Fibroblast of lung (primary cell): Measurements from ENCODE around the gene ARID1B.

Source experiments
- CTCF ChIP-seq, 2 donors: IDR thresholded peaks in 1 of 2; conservative IDR thresholded peaks in 1 of 2; 1 replicate in 1 of 2; 2 replicates in 1 of 2; pipeline ENCODE4 v1.5.1; 2011 to 2012; ENCODE audit warnings: low read length in 2 of 2, control low read depth in 1 of 2, inconsistent platforms in 1 of 2, low read depth in 1 of 2, mild to moderate bottlenecking in 1 of 2
- EZH2 ChIP-seq: IDR thresholded peaks from 2 replicates; pipeline ENCODE4 v1.5.1; 2012; ENCODE audit warnings: low read length, control low read depth, mild to moderate bottlenecking; ENCODE audit errors: missing control alignments

DNA sequence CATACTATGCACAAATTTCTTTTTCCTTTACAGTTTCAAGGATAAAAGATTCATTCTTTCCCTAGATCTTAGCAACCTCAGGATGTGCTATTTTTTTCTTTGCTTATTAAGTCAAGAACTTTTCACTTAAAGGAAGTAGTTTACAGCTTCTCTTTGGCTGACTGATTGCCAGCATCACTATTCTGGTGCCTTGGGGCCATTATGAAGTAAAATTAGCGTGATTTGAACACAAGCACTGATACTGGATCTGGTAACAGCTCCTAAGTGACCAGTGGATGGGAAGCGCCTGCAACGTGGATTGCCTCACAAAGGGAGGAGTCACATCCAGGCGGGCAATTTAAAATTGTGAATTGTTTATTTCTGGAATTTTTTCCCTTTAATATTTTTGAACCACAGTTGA lies 147.1 kb downstream of the ARID1B start:
- no peak for TF ChIP-seq CTCF (conservative IDR thresholded peaks at IDR 0.05 in 1 of 2, IDR thresholded peaks at IDR 0.05 in 1 of 2; ENCODE audit: low read depth in 1 of 2, low read length in 2 of 2)
- TF ChIP-seq EZH2: no peak
